Hepatocyte (in vitro differentiated cells): ENCODE data around the gene AUTS2. TPM values are rescaled to one million over a fixed set of nuclear protein-coding genes. Genes with fewer than 3 reads are reported as not detected.

Experiments
- DNase-seq: peaks from one replicate; pipeline ENCODE4 v3.0.0-alpha.2; 2016; ENCODE audit warnings: low spot score
- H2AFZ ChIP-seq: fragments of 200-600 bp; sonication (generic); 2 replicates; pipeline ENCODE4 v1.6.0; 2016; ENCODE audit warnings: antibody characterized with exemption, mild to moderate bottlenecking
- H3K27ac ChIP-seq: fragments of 200-600 bp; sonication (generic); 2 replicates; pipeline ENCODE4 v1.5.1; 2016; ENCODE audit warnings: mild to moderate bottlenecking
- H3K27me3 ChIP-seq: fragments of 200-600 bp; sonication (generic); 2 replicates; pipeline ENCODE4 v1.6.1; 2016
- H3K36me3 ChIP-seq: fragments of 200-600 bp; sonication (generic); replicated peaks from 2 replicates; pipeline ENCODE4 v1.5.1; 2016; ENCODE audit warnings: low read depth; ENCODE audit not compliant: insufficient read depth
- H3K4me1 ChIP-seq: fragments of 200-600 bp; sonication (generic); 2 replicates; pipeline ENCODE4 v1.5.1; 2016; ENCODE audit warnings: mild to moderate bottlenecking, moderate library complexity; ENCODE audit not compliant: insufficient read depth
- H3K4me2 ChIP-seq: fragments of 200-600 bp; sonication (generic); 2 replicates; pipeline ENCODE4 v1.6.0; 2016
- H3K4me3 ChIP-seq: fragments of 200-600 bp; sonication (generic); 2 replicates; pipeline ENCODE4 v1.5.1; 2016; ENCODE audit warnings: mild to moderate bottlenecking
- H3K79me2 ChIP-seq: fragments of 200-600 bp; sonication (generic); 2 replicates; pipeline ENCODE4 v1.6.0; 2017; ENCODE audit warnings: mild to moderate bottlenecking
- H3K9me2 ChIP-seq: fragments of 200-600 bp; sonication (generic); replicated peaks from 2 replicates; pipeline ENCODE4 v1.6.0; 2017; ENCODE audit warnings: mild to moderate bottlenecking; ENCODE audit not compliant: insufficient read depth
- H3K9me3 ChIP-seq: fragments of 200-600 bp; sonication (generic); 2 replicates; pipeline ENCODE4 v1.5.1; 2016; ENCODE audit warnings: low read depth, mild to moderate bottlenecking
- H4K20me1 ChIP-seq: fragments of 200-600 bp; sonication (generic); 2 replicates; pipeline ENCODE4 v1.6.0; 2016; ENCODE audit warnings: mild to moderate bottlenecking; ENCODE audit not compliant: insufficient read depth, poor library complexity, severe bottlenecking
- EZH2 ChIP-seq: fragments of 200-600 bp; sonication (generic); IDR thresholded peaks from 2 replicates; pipeline ENCODE4 v1.6.1; 2016; ENCODE audit warnings: antibody characterized with exemption, mild to moderate bottlenecking, borderline replicate concordance
- EZH2phosphoT487 ChIP-seq: fragments of 200-600 bp; sonication (generic); IDR thresholded peaks from one replicate; pipeline ENCODE4 v1.6.1; 2018; ENCODE audit warnings: antibody characterized with exemption, mild to moderate bottlenecking, low read depth, moderate library complexity; ENCODE audit not compliant: unreplicated experiment, severe bottlenecking
- WGBS: methylation state at CpG from one replicate; pipeline ENCODE4 v1.1.6; 2016; ENCODE audit warnings: low lambda C conversion rate; ENCODE audit errors: missing lambda C conversion rate; 5-methylcytosine and 5-hydroxymethylcytosine counted together
- polyA plus RNA-seq: library from polyadenylated mRNA; unstranded; fragments of >200 nt; fragmentation: Nextera tagmentation; extraction: Ambion mirVana; gene quantifications from 2 replicates; pipeline ENCODE4 v1.2.1, GENCODE V29; 2016
- total RNA-seq: library from RNA; depleted of rRNA; stranded (reverse); fragments of >200 nt; gene quantifications from 2 replicates; pipeline ENCODE4 v1.2.3, GENCODE V29; 2014
- TF ChIP-seq, protein P1 (sequence below): fragments of 200-600 bp; sonication (generic); IDR thresholded peaks from 2 replicates; pipeline ENCODE4 v1.5.1; 2016; ENCODE audit warnings: antibody characterized with exemption, mild to moderate bottlenecking; ENCODE audit not compliant: poor library complexity

AUTS2 gene
- total and polyA plus RNA-seq, 2 experiments from 2014 or later, result 34.4 to 40.9 TPM

DNA sequence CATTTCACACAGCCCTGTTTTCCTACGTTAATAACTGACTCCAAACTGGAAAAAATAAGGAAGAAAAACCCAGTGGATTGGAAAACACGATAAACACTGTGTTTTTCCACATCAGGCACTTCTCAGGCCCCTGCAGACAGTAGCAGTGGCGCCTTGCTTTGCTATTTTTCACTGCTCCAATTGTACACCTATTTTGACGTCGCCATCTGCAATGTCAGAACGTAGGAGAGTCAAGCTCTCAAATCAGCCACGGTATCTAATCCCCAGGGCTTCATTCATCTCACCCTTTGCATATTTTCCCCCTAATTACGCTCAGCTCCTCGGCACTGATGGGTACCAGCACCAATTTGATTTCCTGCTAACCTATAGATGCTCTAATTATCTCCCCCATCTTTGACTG is 1195.5 kb downstream of the AUTS2 start:
- Histone ChIP-seq H3K4me3 (no peak overlapping the region), H3K4me1 (no peaks in the 10 kb centered on the region), H3K27ac (no peak overlapping the region), H3K9me3 (no peaks in the 10 kb centered on the region), H3K4me2 (no peak overlapping the region), H3K36me3 (peaks cover 4% of the 10 kb centered on the region), H2AFZ (no peak overlapping the region), H4K20me1 (no peaks in the 10 kb centered on the region), H3K79me2 (no peaks in the 10 kb centered on the region), H3K27me3 (no peaks in the 10 kb centered on the region), H3K9me2 (no peaks in the 10 kb centered on the region)
- 94% methylated on average over 9 of the region's 9 CpGs for WGBS
- no peak for DNase-seq
- TF ChIP-seq, protein P1, sequence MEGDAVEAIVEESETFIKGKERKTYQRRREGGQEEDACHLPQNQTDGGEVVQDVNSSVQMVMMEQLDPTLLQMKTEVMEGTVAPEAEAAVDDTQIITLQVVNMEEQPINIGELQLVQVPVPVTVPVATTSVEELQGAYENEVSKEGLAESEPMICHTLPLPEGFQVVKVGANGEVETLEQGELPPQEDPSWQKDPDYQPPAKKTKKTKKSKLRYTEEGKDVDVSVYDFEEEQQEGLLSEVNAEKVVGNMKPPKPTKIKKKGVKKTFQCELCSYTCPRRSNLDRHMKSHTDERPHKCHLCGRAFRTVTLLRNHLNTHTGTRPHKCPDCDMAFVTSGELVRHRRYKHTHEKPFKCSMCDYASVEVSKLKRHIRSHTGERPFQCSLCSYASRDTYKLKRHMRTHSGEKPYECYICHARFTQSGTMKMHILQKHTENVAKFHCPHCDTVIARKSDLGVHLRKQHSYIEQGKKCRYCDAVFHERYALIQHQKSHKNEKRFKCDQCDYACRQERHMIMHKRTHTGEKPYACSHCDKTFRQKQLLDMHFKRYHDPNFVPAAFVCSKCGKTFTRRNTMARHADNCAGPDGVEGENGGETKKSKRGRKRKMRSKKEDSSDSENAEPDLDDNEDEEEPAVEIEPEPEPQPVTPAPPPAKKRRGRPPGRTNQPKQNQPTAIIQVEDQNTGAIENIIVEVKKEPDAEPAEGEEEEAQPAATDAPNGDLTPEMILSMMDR, result no peak
- TF ChIP-seq EZH2phosphoT487 (no peak), EZH2 (no peak)

GRCh38 chr7:70794962-70795361 is 1196.7 kb downstream of the AUTS2 start:
- Histone ChIP-seq H3K4me2 (no peak overlapping the region), H3K9me3 (peaks cover 3% of the 10 kb centered on the region), H4K20me1 (no peaks in the 10 kb centered on the region), H3K36me3 (peaks cover 4% of the 10 kb centered on the region), H3K27me3 (no peaks in the 10 kb centered on the region), H3K4me1 (no peaks in the 10 kb centered on the region), H3K79me2 (no peaks in the 10 kb centered on the region), H3K27ac (no peak overlapping the region), H2AFZ (no peak overlapping the region), H3K4me3 (no peak overlapping the region), H3K9me2 (no peaks in the 10 kb centered on the region)
- no peak for DNase-seq
- WGBS, result 96% methylated on average over 8 of the region's 8 CpGs
- TF ChIP-seq EZH2, result no peak
- no peak for TF ChIP-seq EZH2phosphoT487
- TF ChIP-seq, protein P1, result no peak

GRCh38 chr7:70795948-70796347 is 1197.7 kb downstream of the AUTS2 start:
- Histone ChIP-seq H3K79me2 (no peaks in the 10 kb centered on the region), H4K20me1 (no peaks in the 10 kb centered on the region), H3K4me1 (no peaks in the 10 kb centered on the region), H3K27ac (no peak overlapping the region), H2AFZ (no peak overlapping the region), H3K9me2 (no peaks in the 10 kb centered on the region), H3K4me3 (no peak overlapping the region), H3K9me3 (peaks cover 4% of the 10 kb centered on the region), H3K36me3 (peaks cover 4% of the 10 kb centered on the region), H3K27me3 (no peaks in the 10 kb centered on the region), H3K4me2 (no peak overlapping the region)
- 93% methylated on average over 5 of the region's 5 CpGs for WGBS
- no peak for DNase-seq
- no peak for TF ChIP-seq EZH2
- TF ChIP-seq, protein P1, result no peak
- TF ChIP-seq EZH2phosphoT487, result no peak

- Histone ChIP-seq H3K4me1 (no peaks in the 10 kb centered on the region), H3K79me2 (no peaks in the 10 kb centered on the region), H3K4me3 (no peak overlapping the region), H3K4me2 (no peak overlapping the region), H2AFZ (no peak overlapping the region), H3K27me3 (no peaks in the 10 kb centered on the region), H3K36me3 (no peaks in the 10 kb centered on the region), H3K9me3 (peaks cover 4% of the 10 kb centered on the region), H3K27ac (no peak overlapping the region), H4K20me1 (no peaks in the 10 kb centered on the region), H3K9me2 (no peaks in the 10 kb centered on the region)
- WGBS, result 63% methylated on average over 6 of the region's 6 CpGs
- DNase-seq, result no peak
- TF ChIP-seq, protein P1, result no peak
- TF ChIP-seq EZH2 (no peak), EZH2phosphoT487 (no peak)
Measured at GRCh38 chr7:70797109-70797514, 1198.8 kb downstream of the AUTS2 start.
